ENCODE measurements around the gene KCTD16.

KCTD16 gene

DNA sequence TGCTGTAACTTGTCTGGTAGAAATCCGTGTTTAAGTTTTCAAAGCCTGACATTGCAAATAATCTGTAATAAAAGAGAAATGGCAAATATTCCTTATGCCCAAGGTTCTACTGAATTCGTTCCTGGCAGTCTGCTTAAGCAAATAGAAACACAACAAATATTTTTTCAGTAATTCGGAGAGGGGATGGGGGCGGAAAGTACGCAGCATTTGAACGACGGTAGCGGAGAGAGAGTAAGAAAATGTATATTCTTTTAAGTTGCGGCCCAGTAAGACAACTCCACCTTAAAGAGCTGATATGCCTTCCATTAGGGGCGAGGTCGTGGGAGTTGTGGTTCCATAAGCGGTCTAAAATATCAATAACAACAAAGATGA lies 783 bp upstream of the KCTD16 start:
- ChIA-PET POLR2A (interaction anchor here (1.0 to 1.7 kb wide), 5 partner anchors 11 to 765 kb away, joined by 3 to 8 read pairs (median 4); no protein-coding TSS in a partner anchor), CTCF (interaction anchor here (0.6 to 2.2 kb wide), 3 partner anchors 17 to 1301 kb away, joined by 3 to 10 read pairs (median 3); no protein-coding TSS in a partner anchor)
- Histone ChIP-seq H3K4me3 (ENCODE audit: low read depth, low read length) (peak overlapping the region; percentile 91), H3K4me1 (ENCODE audit: control insufficient read depth, insufficient read depth, low read length) (peaks cover 3% of the 10 kb centered on the region; the same call in 1 of the 2 replicates), H3K36me3 (ENCODE audit: control insufficient read depth in 2 of 2, insufficient read depth in 1 of 2, low read length in 2 of 2) (peaks cover 11 to 41% of the 10 kb centered on the region in 2 experiments), H3K27ac (ENCODE audit: extremely low read depth, low read depth, low read length) (peak overlapping the region; percentile 37; the same call in 1 of the 2 replicates), H3K9me3 (ENCODE audit: control insufficient read depth, insufficient read depth, low read depth, low read length) (no peaks in the 10 kb centered on the region)
- TF ChIP-seq ZNF555 (tag by site-specific recombination; conservative IDR thresholded peaks at IDR 0.05) (no peak), ZNF202 (tag by site-specific recombination; IDR thresholded peaks at IDR 0.05; ENCODE audit: borderline replicate concordance) (no peak), ZNF501 (tag by site-specific recombination; IDR thresholded peaks at IDR 0.05) (0 out of 2 replicates have a peak, but pooled peaks have one; percentile 8), ZNF747 (tag by site-specific recombination; IDR thresholded peaks at IDR 0.05) (no peak)
- TF ChIP-seq, protein P1, sequence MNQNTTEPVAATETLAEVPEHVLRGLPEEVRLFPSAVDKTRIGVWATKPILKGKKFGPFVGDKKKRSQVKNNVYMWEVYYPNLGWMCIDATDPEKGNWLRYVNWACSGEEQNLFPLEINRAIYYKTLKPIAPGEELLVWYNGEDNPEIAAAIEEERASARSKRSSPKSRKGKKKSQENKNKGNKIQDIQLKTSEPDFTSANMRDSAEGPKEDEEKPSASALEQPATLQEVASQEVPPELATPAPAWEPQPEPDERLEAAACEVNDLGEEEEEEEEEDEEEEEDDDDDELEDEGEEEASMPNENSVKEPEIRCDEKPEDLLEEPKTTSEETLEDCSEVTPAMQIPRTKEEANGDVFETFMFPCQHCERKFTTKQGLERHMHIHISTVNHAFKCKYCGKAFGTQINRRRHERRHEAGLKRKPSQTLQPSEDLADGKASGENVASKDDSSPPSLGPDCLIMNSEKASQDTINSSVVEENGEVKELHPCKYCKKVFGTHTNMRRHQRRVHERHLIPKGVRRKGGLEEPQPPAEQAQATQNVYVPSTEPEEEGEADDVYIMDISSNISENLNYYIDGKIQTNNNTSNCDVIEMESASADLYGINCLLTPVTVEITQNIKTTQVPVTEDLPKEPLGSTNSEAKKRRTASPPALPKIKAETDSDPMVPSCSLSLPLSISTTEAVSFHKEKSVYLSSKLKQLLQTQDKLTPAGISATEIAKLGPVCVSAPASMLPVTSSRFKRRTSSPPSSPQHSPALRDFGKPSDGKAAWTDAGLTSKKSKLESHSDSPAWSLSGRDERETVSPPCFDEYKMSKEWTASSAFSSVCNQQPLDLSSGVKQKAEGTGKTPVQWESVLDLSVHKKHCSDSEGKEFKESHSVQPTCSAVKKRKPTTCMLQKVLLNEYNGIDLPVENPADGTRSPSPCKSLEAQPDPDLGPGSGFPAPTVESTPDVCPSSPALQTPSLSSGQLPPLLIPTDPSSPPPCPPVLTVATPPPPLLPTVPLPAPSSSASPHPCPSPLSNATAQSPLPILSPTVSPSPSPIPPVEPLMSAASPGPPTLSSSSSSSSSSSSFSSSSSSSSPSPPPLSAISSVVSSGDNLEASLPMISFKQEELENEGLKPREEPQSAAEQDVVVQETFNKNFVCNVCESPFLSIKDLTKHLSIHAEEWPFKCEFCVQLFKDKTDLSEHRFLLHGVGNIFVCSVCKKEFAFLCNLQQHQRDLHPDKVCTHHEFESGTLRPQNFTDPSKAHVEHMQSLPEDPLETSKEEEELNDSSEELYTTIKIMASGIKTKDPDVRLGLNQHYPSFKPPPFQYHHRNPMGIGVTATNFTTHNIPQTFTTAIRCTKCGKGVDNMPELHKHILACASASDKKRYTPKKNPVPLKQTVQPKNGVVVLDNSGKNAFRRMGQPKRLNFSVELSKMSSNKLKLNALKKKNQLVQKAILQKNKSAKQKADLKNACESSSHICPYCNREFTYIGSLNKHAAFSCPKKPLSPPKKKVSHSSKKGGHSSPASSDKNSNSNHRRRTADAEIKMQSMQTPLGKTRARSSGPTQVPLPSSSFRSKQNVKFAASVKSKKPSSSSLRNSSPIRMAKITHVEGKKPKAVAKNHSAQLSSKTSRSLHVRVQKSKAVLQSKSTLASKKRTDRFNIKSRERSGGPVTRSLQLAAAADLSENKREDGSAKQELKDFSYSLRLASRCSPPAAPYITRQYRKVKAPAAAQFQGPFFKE (tag by site-specific recombination; IDR thresholded peaks at IDR 0.05; ENCODE audit: borderline replicate concordance) = no peak
- TF ChIP-seq, protein P2, sequence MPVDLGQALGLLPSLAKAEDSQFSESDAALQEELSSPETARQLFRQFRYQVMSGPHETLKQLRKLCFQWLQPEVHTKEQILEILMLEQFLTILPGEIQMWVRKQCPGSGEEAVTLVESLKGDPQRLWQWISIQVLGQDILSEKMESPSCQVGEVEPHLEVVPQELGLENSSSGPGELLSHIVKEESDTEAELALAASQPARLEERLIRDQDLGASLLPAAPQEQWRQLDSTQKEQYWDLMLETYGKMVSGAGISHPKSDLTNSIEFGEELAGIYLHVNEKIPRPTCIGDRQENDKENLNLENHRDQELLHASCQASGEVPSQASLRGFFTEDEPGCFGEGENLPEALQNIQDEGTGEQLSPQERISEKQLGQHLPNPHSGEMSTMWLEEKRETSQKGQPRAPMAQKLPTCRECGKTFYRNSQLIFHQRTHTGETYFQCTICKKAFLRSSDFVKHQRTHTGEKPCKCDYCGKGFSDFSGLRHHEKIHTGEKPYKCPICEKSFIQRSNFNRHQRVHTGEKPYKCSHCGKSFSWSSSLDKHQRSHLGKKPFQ (tag by site-specific recombination; IDR thresholded peaks at IDR 0.05) = no peak

DNA sequence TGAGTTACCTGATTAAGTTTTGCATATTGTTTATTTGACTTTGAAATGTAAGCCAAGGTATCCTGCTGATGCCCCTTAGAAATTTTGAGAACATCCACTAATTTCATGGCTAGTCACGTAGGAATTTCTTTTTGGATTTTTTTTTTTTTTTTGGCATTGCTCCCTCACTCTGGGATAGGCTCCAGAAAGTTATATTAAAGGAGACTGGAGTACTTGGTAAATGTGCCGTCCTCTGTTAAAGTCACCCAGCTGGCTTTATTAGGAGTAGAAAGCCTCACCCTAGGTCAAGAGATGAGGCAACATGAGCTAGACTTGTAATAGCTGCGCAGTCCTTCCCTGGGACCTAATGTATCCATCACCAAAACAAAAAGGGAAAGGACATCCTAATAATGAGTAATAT lies 3.1 kb downstream of the KCTD16 start:
- no peak overlapping the region for H3K27ac ChIP-seq (ENCODE audit: extremely low read depth, low read depth, low read length)
- POLR2A ChIA-PET = no interaction called here
- TF ChIP-seq, protein P3, sequence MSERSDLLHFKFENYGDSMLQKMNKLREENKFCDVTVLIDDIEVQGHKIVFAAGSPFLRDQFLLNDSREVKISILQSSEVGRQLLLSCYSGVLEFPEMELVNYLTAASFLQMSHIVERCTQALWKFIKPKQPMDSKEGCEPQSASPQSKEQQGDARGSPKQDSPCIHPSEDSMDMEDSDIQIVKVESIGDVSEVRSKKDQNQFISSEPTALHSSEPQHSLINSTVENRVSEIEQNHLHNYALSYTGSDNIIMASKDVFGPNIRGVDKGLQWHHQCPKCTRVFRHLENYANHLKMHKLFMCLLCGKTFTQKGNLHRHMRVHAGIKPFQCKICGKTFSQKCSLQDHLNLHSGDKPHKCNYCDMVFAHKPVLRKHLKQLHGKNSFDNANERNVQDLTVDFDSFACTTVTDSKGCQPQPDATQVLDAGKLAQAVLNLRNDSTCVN (tag by site-specific recombination; optimal IDR thresholded peaks at IDR 0.05) = no peak
- TF ChIP-seq BCL11A (tag by site-specific recombination; IDR thresholded peaks at IDR 0.05; ENCODE audit: low read depth) (no peak), ZNF350 (tag by site-specific recombination; IDR thresholded peaks at IDR 0.05) (no peak), ZBTB48 (tag by site-specific recombination; IDR thresholded peaks at IDR 0.05) (no peak), ZNF544 (tag by site-specific recombination; IDR thresholded peaks at IDR 0.05) (no peak), ZXDB (tag by site-specific recombination; IDR thresholded peaks at IDR 0.05) (no peak)
- TF ChIP-seq, protein P4, sequence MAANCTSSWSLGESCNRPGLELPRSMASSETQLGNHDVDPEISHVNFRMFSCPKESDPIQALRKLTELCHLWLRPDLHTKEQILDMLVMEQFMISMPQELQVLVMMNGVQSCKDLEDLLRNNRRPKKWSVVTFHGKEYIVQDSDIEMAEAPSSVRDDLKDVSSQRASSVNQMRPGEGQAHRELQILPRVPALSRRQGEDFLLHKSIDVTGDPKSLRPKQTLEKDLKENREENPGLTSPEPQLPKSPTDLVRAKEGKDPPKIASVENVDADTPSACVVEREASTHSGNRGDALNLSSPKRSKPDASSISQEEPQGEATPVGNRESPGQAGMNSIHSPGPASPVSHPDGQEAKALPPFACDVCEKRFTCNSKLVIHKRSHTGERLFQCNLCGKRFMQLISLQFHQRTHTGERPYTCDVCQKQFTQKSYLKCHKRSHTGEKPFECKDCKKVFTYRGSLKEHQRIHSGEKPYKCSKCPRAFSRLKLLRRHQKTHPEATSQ (tag by site-specific recombination; IDR thresholded peaks at IDR 0.05) = no peak
- TF ChIP-seq, protein P5, sequence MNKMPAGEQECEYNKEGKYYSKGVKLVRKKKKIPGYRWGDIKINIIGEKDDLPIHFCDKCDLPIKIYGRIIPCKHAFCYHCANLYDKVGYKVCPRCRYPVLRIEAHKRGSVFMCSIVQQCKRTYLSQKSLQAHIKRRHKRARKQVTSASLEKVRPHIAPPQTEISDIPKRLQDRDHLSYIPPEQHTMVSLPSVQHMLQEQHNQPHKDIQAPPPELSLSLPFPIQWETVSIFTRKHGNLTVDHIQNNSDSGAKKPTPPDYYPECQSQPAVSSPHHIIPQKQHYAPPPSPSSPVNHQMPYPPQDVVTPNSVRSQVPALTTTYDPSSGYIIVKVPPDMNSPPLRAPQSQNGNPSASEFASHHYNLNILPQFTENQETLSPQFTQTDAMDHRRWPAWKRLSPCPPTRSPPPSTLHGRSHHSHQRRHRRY (tag by site-specific recombination; IDR thresholded peaks at IDR 0.05) = no peak
- H3K36me3 ChIP-seq (ENCODE audit: control insufficient read depth in 2 of 2, insufficient read depth in 1 of 2, low read length in 2 of 2) = peaks cover 0 to 5% of the 10 kb centered on the region in 2 experiments; a peak in 1 of 3 replicates
- no peaks in the 10 kb centered on the region for H3K9me3 ChIP-seq (ENCODE audit: control insufficient read depth, insufficient read depth, low read depth, low read length)
- no peak overlapping the region for H3K4me3 ChIP-seq (ENCODE audit: low read depth, low read length)
- H3K4me1 ChIP-seq (ENCODE audit: control insufficient read depth, insufficient read depth, low read length) = peaks cover 3% of the 10 kb centered on the region; the same call in 1 of the 2 replicates
- CTCF ChIA-PET = interaction anchor here (0.9 kb wide), 1 partner anchor 20 kb away, joined by 3 read pairs; no protein-coding TSS in a partner anchor
